Stimulated activated CD8-positive, alpha-beta memory T cell treated with anti-CD3 and anti-CD28 coated beads, Interleukin-4, amount 100 ng/mL, for 48 hours (primary cell): ENCODE data around the gene CDCA4.

Source experiments
- DNase-seq: peaks from one replicate; pipeline ENCODE4 v3.0.0-alpha.2; 2020

Gene CDCA4

DNA sequence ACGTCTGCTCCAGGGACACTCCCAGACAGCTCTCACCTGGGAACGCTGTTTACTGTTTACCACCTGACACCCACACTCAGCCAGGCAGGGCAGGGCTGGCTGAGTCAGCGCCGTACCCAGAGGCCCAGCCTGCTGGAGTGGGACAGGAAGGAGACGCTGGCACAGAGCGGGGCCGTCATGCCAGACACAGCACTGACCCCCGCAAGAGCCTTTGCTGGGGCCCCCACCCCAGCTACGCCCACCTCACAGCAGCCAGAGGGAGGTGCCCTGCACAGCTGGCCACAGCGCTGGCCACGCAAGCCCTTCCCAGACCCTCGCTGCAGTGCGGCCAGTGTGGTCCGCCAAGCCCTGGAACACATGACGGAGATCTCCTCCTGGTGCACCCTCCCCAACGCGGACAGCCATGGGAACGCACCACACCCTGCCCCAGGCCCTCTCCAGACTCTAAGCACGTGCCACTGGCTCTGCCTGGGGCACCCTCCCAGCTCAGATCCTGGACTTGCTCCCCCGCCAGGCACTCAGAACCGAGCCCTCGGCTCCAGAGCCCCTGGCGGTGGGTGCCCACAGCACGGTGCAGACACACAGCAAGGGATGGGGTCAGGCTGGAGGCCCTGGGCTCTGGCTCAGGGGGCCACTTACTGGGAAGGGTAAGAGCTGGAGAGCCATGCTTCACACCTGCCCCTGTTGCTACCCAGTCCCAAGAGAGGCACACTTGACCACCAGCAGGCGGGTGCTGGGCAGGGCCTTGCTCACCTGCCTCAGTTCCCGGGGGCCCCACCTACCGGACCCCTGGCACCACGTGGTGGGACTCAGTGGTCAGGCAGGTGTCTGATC lies 48.4 kb downstream of the CDCA4 start:
- DNase-seq = no peak

DNA sequence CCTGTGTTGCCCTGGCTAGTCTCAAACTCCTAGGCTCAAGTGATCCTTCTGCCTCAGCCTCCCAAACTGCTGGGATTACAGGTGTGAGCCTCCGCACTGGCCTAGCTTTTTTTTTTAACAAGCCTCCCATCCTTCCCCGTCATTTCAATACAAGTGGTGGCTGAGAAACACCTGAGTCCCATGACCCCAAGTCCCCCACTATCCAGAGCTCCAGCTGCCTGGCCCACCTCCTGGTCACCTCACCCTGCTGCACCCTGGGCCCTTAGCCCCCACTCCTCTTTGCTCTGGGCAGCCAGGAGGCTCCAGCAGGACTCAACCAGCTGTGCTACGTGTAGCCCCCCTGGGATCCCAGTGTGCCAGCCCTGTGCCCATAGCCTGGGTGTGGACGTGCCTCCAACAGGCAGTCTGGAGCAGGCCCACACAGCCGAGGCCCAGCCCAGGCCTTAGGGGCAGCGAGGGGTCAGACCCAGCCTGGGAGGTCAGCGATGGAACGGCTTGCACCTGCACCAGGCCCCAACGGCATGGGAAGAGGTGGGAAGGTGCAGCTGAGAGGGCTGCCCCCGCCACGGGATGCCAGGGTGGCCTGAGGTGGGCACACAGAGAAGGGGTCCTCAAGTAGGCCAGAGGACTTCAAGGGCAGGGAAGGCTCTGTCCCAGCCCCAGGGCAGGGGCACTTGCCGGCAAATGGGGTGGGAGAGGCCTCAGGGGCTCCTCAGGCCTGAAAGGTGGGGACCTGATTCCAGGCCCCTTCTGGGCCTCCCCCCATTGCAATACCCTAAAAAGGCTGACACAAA lies 49.2 kb downstream of the CDCA4 start:
- DNase-seq = no peak

DNA sequence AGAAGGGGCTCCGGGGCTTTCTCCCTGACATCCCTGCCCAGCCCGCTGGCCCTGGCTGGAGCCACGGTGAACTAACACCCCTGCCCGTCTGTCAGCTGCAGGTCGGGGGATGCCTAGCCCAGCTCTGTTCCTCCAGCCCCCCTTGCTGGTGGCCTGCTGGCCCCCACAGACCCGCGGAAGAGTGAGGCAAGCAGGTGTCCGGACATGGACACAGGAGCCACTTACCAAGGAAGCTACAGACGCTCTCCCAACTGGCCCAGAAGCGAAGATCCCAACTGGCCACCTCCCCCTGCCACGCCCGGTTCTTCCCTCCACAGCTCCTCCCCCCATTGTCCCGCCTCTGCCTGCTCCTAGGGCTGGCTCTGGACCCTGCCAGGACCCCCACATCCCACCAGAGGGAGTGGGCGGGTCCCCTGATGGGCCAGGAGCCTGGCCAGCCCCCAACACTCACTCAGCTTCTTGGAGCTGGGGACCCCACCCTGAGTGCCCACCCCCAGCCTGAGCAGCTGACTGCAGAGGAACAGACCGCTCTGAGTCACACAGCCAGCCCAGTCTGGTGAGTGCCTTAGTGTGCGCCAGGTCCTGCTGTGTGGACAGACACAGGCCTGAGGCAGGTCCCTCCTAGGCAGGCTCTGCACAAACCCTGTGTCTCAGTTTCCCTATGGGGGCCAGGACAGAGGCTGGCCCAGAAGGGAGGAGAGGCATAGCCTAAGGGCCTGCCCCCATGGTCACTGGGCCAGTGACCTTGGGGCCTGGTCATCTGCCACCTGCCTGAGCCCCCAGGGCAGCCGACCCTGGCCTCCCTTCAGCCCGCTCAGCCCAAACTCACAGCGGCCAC lies 50.4 kb downstream of the CDCA4 start:
- no peak for DNase-seq

DNA sequence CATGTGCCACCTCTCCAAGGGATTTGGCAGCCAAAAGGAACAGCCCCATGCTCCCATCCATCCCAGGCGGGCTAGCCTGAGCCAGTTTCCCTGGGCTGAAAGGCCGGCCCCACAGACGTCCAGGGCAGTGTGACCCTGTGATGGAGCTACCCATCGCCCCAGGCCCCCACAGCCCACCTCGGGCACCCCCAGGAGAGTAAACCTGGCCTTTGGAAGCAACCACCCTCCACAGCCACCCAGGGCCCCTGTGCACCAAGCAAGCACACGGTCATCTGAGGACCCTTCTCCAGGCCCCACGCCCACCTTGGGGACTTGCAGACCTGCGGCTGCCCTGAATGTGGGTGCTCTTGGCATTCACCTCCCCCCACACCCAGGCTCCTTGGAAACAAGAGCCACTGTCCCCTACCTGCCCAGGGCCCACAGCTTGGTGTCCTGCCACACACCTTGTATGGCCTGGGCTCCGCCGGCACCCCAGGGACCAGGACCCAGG lies 51.1 kb downstream of the CDCA4 start:
- no peak for DNase-seq

DNA sequence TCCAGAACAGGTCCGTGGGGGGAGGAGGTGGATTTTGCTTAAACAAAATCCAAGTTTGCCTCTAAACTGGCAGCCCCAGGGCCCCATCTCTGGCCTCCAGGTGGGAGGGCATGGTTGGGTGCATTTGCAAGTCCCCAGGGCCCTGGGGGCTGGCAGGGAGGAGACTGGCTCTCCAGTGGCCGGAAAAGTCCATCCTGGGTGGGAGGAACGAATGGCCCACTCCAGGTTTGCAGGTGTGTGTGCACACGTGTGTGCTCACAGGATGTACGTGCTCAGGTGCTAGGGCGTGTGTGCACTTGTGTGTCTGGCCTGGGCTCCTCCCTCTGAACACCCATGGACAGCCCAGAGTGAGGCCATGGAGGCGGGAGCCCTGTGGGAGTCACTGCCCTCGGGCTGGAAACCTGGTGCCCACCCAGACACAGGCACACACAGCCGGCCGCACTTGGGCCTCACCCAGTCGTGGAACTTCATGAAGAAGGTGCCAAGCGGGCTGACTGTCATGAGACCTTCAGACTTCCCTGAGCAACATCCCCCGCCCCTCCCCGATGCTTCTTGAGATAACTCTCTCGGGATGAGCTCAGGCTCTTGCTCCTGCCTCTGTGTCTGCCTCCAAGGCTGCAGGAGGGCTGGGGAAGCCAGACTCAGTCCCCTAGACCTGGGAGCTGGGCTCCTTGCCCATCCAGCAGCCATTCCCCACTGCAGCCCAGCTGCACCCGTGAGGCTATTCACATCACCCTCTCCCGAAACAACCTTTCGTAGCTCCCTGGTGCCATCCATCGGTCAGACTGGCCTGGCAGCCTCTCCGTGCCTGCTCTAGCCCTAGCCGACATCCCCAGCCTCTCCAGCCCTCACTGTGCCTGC lies 52.1 kb downstream of the CDCA4 start:
- DNase-seq = no peak

DNA sequence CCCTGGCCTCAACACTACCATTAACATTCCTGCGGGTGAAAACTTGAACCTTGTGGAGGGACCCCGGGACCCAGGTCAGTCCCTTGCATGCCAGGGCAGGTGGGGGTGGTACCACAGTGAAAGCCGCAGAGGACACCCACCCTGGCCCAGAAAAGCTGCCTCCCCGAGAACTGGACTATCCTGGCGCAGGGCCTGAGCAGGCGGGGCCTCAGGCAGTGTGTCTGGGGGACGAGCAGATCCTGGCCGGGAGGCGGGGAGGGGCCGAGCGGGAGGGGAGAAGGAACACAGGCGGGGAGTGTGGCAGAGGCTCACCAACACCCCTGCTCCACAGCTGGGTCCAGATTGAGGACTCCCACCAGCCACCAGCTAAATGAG lies 52.7 kb downstream of the CDCA4 start:
- DNase-seq = no peak

DNA sequence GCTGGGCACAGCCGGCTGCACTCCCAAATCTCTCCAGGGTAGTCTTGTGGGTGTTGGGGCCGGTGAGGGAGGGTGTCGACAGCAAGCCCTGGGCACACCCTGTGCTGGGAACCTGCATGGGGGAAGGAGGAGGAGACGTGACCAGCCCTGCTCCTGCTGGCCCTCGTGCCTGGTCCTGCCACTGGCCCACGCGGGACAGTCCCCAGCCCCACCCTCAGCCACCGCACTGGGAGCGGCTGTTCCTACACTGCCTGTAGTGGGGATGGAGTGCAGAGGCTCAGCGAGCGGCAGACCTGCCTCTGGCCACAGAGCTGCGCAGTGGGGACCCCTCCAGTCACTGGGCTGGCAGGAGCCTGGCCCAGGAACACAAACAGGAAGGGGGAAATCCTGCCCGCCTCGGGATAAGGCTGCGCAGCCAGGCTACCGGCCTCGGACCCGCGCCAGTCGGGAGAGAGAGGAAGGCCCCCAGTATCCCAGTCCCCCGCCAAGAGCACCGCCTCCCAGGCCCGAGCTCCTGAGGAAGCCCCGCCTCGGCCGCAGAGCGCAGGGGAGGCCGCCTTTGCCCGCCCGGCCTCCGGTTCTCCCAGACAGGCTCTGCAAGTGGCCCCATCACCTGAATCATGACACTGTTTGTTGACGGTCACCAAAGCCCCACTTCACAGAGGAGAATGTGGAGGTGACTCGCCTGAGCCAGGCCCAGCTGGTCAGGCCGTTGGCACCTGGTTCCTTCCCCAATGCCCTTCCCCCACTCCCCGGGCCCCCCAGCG lies 53.3 kb downstream of the CDCA4 start:
- DNase-seq = no peak

DNA sequence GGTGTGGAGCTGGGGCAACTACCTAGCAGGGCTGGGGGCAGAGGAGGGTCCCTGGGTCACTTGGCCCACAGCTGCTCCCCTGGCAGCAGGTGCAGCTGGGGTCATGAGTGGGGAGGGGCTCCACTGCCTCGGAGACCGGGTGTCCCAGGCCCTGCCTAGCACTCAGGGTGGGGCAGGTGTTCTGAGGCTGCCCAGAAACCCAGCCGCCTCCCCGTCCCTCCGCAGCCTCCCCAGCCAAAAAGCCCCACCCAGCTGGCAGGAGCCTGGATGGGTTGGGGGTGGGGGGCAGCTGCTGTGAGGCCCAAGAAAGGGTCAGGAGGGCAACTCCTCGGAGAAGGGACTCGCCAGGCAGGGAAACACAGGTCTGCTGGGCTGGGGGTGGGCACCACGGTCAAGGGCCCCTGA lies 53.9 kb downstream of the CDCA4 start:
- no peak for DNase-seq

DNA sequence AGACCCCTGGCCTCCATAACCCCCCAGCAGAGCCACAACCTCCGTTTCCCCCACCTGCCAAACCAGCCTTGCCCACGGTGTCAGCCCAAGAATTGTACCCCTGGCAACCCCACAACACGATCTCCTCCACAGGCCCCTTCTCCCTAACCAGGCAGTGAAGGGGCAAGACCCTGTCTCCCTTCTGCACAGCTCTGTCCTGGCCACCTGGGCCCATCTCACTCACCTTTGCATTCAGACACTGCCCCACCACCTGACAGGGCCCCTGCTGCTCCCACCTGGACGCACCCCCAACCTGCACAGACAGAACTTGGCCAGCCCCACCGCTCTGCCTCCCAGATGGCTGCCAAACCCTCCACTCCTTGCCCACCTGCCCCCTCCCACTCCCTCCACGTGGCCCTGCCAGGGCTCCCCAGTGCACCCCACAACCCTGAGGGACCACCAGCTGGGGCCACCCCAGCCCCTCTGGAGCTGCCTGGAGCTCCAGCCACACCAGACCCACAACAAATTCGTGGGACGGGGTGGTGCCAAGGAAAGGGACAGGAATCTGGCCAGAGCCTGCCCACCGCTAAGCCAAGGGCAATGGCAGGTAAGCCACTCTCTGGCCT lies 54.5 kb downstream of the CDCA4 start:
- no peak for DNase-seq

DNA sequence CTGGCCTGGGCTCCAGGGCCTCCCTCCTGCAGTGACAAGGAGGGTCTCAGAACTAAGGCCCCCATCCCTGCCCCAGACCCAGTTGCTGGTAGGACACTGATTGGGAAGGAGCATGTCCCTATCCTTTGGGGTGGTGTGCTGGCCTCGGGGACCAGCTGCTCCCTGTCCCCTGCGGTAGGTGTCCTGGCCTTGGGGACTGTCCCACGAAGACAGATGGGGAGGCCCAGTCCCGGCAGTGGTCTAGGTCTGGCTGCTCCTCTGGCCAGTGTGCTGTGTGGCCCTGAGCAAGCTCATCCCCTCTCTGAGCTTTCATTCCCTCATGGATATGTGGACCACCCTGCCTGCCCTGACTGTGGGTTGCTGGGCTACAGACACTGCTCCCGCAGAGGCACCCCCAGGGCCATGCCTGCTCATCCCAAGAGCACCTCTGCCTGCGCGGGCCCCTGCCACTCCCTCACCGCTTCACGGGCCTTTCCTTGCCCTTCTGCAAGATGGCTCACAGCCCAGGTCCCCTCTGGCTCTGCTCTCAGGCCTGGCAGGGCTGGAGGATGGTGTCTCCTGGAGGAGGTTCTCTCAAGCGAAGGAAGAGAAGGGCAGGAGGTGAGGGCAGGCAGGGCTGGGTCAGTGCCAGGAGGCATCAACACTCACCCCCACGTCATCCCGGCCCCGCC lies 55.2 kb downstream of the CDCA4 start:
- no peak for DNase-seq

DNA sequence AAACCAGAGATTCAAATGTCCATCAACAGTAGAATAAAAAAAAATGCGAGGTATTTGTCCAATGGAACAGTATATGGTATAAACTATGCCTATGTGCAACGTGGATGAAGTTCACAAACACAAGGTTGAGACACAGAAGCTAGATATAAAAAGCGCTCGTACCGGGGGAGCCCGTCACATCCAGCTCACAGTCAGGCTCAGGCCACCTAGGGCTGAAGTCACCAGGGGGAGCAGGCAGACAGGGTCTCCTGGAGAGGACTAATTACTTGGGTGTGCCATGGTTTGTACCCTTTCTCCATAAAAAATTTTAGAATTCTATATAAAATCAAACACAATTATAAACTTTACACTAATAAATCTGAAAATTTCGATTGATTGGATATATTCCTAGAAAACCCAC lies 56.3 kb downstream of the CDCA4 start:
- no peak for DNase-seq
